ENCODE measurements around the gene HOTAIR. TPM values are rescaled to one million over a fixed set of nuclear protein-coding genes. Genes with fewer than 3 reads are reported as not detected.

The HOTAIR gene
- total RNA-seq, 6 donors from 2014 or later, result not detected

- Histone ChIP-seq H3K4me3 (no peak overlapping the region), H3K36me3 (no peaks in the 10 kb centered on the region), H3K27me3 (peaks cover 5 to 89% (median 42%) of the 10 kb centered on the region in 4 donors), H3K9me3 (no peaks in the 10 kb centered on the region), H3K4me1 (peaks cover 14 to 28% (median 20%) of the 10 kb centered on the region in 4 donors), H3K27ac (no peak overlapping the region)
- no peak for TF ChIP-seq POLR2AphosphoS5 (IDR thresholded peaks at IDR 0.05)
- TF ChIP-seq CTCF (IDR thresholded peaks at IDR 0.05), result no peak
- TF ChIP-seq EP300 (IDR thresholded peaks at IDR 0.05), result no peak
- no peak for TF ChIP-seq POLR2A (IDR thresholded peaks at IDR 0.05)
- ATAC-seq (ENCODE audit: low FRiP score in 2 of 2) (no peak), DNase-seq (no peak)
- 9 to 10% methylated on average over 17 of the region's 17 CpGs for WGBS, 2 donors
Measured at GRCh38 chr12:54010972-54011664, 36.4 kb upstream of the HOTAIR start.

GRCh38 chr12:54010053-54010971 lies 35.6 kb upstream of the HOTAIR start:
- Histone ChIP-seq H3K9me3 (no peaks in the 10 kb centered on the region), H3K4me1 (peaks cover 16 to 35% (median 23%) of the 10 kb centered on the region in 4 donors), H3K36me3 (no peaks in the 10 kb centered on the region), H3K27ac (no peak overlapping the region), H3K27me3 (peaks cover 3 to 88% (median 43%) of the 10 kb centered on the region in 4 donors), H3K4me3 (no peak overlapping the region)
- ATAC-seq (ENCODE audit: low FRiP score in 2 of 2) (no peak), DNase-seq (no peak)
- 19 to 23% methylated on average over 10 of the region's 10 CpGs for WGBS, 2 donors
- no peak for TF ChIP-seq POLR2A (IDR thresholded peaks at IDR 0.05)
- TF ChIP-seq EP300 (IDR thresholded peaks at IDR 0.05), result no peak
- TF ChIP-seq CTCF (IDR thresholded peaks at IDR 0.05), result no peak
- no peak for TF ChIP-seq POLR2AphosphoS5 (IDR thresholded peaks at IDR 0.05)

GRCh38 chr12:54009171-54010052 lies 34.7 kb upstream of the HOTAIR start:
- 3 to 4% methylated on average over 19 to 39 of the region's 51 CpGs for WGBS, 2 donors
- peaks cover 3 to 88% (median 44%) of the 10 kb centered on the region in 4 donors for H3K27me3 ChIP-seq

More at GRCh38 chr12:54009171-54010052, 34.7 kb upstream of the HOTAIR start:
- H3K36me3 ChIP-seq, result no peaks in the 10 kb centered on the region
- TF ChIP-seq POLR2A (IDR thresholded peaks at IDR 0.05) (no peak), POLR2AphosphoS5 (IDR thresholded peaks at IDR 0.05) (no peak), CTCF (IDR thresholded peaks at IDR 0.05) (no peak), EP300 (IDR thresholded peaks at IDR 0.05) (no peak)
- H3K4me1 ChIP-seq, result peaks cover 14 to 31% (median 20%) of the 10 kb centered on the region in 4 donors
- no peaks in the 10 kb centered on the region for H3K9me3 ChIP-seq
- peak in 1 of 2 donors; percentile 27 for ATAC-seq (ENCODE audit: low FRiP score in 2 of 2)
- DNase-seq, result peak in 1 of 2 donors; percentile 86
- H3K4me3 ChIP-seq, result peak overlapping the region in 2 of 4 donors; percentile 5 to 15
- no peak overlapping the region for H3K27ac ChIP-seq

Data from upper lobe of left lung (tissue), 6 donors.